MM.1S (cell line): ENCODE results near the gene PGRMC2.

ENCODE experiments used
- DNase-seq: peaks from one replicate; pipeline ENCODE4 v3.0.0-alpha.2; 2015
- H2AFZ ChIP-seq: fragments of 300-600 bp; sonication (generic); 2 replicates; pipeline ENCODE4 v1.6.0; 2016; ENCODE audit warnings: antibody characterized with exemption, low read length
- H3F3A ChIP-seq: fragments of 300-600 bp; sonication (generic); 2 replicates; pipeline ENCODE4 v1.6.1; 2016; ENCODE audit warnings: mild to moderate bottlenecking, antibody characterized with exemption, low read length, moderate library complexity, mixed read lengths; ENCODE audit not compliant: insufficient read depth
- H3K27ac ChIP-seq: fragments of 300-600 bp; sonication (generic); 2 replicates; pipeline ENCODE4 v1.5.1; 2016; ENCODE audit warnings: mild to moderate bottlenecking, low read length
- H3K27me3 ChIP-seq: fragments of 300-600 bp; sonication (generic); replicated peaks from 2 replicates; pipeline ENCODE4 v1.6.0; 2016; ENCODE audit warnings: low read length; ENCODE audit not compliant: insufficient read depth
- H3K36me3 ChIP-seq: fragments of 300-600 bp; sonication (generic); replicated peaks from 2 replicates; pipeline ENCODE4 v1.6.1; 2016; ENCODE audit warnings: mild to moderate bottlenecking, low read length, mixed read lengths; ENCODE audit not compliant: insufficient read depth
- H3K4me1 ChIP-seq: fragments of 300-600 bp; sonication (generic); 2 replicates; pipeline ENCODE4 v1.6.1; 2016; ENCODE audit warnings: low read length, mixed read lengths
- H3K4me2 ChIP-seq: fragments of 300-600 bp; sonication (generic); 2 replicates; pipeline ENCODE4 v1.6.0; 2016; ENCODE audit warnings: low read depth, low read length
- H3K4me3 ChIP-seq: fragments of 300-600 bp; sonication (generic); 2 replicates; pipeline ENCODE4 v1.5.1; 2016; ENCODE audit warnings: low read length, mixed read lengths
- H3K79me2 ChIP-seq: fragments of 300-600 bp; sonication (generic); 2 replicates; pipeline ENCODE4 v1.6.1; 2016; ENCODE audit warnings: mixed run types, low read length, mixed read lengths
- H3K9ac ChIP-seq: fragments of 300-600 bp; sonication (generic); 2 replicates; pipeline ENCODE4 v1.6.1; 2016; ENCODE audit warnings: low read length, mixed read lengths
- H3K9me2 ChIP-seq: fragments of 300-600 bp; sonication (generic); replicated peaks from 2 replicates; pipeline ENCODE4 v1.6.1; 2016; ENCODE audit warnings: mild to moderate bottlenecking, low read length, mixed read lengths; ENCODE audit not compliant: insufficient read depth
- H3K9me3 ChIP-seq: fragments of 300-600 bp; sonication (generic); replicated peaks from 2 replicates; pipeline ENCODE4 v1.6.1; 2016; ENCODE audit warnings: mild to moderate bottlenecking, low read length, mixed read lengths; ENCODE audit not compliant: insufficient read depth
- H4K20me1 ChIP-seq: fragments of 300-600 bp; sonication (generic); 2 replicates; pipeline ENCODE4 v1.6.1; 2016; ENCODE audit warnings: mild to moderate bottlenecking, low read length, moderate library complexity, mixed read lengths; ENCODE audit not compliant: insufficient read depth
- EZH2 ChIP-seq: fragments of 300-600 bp; sonication (generic); optimal IDR thresholded peaks from 2 replicates; pipeline ENCODE3; 2017; ENCODE audit warnings: low read depth, mild to moderate bottlenecking, antibody characterized with exemption, low read length, mixed read lengths
- EZH2phosphoT487 ChIP-seq: fragments of 300-600 bp; sonication (generic); IDR thresholded peaks from 2 replicates; pipeline ENCODE4 v1.6.1; 2018; ENCODE audit warnings: antibody characterized with exemption, low read length
- TF ChIP-seq, protein P1 (sequence below): fragments of 300-600 bp; sonication (generic); IDR thresholded peaks from 2 replicates; pipeline ENCODE4 v1.5.1; 2016; ENCODE audit warnings: antibody characterized with exemption, low read length, mixed read lengths

PGRMC2 gene

DNA sequence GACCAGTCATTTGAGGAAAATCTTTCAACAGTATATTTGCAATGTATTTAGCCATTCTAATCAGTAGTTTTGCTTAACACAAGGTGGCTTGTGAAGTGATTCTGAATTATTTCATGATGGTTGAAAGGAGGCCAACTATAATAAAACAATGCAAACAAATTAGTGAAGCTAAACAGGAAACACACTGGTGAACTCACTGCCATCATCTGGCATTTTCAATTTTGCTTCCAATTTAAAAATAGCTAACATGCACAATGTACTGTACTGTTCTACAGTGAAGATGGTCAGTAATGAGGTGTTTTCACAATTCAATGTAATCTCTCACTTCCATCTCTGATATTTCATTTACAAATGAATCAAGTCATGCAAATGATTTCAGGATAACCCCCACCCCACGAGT is 31.1 kb downstream of the PGRMC2 start:
- Histone ChIP-seq H3K27ac (peak overlapping the region; percentile 88), H3F3A (peaks cover 20% of the 10 kb centered on the region), H3K4me1 (peaks cover 28% of the 10 kb centered on the region), H3K9me3 (no peaks in the 10 kb centered on the region), H3K27me3 (no peaks in the 10 kb centered on the region), H4K20me1 (no peaks in the 10 kb centered on the region), H3K36me3 (no peaks in the 10 kb centered on the region), H3K9me2 (no peaks in the 10 kb centered on the region), H3K79me2 (no peaks in the 10 kb centered on the region), H3K4me3 (peak overlapping the region; percentile 14), H3K9ac (peak overlapping the region; percentile 39; the same call in 1 of the 2 replicates), H3K4me2 (peak overlapping the region; percentile 76), H2AFZ (peak overlapping the region; percentile 46)
- TF ChIP-seq EZH2 (no peak), EZH2phosphoT487 (no peak)
- TF ChIP-seq, protein P1, sequence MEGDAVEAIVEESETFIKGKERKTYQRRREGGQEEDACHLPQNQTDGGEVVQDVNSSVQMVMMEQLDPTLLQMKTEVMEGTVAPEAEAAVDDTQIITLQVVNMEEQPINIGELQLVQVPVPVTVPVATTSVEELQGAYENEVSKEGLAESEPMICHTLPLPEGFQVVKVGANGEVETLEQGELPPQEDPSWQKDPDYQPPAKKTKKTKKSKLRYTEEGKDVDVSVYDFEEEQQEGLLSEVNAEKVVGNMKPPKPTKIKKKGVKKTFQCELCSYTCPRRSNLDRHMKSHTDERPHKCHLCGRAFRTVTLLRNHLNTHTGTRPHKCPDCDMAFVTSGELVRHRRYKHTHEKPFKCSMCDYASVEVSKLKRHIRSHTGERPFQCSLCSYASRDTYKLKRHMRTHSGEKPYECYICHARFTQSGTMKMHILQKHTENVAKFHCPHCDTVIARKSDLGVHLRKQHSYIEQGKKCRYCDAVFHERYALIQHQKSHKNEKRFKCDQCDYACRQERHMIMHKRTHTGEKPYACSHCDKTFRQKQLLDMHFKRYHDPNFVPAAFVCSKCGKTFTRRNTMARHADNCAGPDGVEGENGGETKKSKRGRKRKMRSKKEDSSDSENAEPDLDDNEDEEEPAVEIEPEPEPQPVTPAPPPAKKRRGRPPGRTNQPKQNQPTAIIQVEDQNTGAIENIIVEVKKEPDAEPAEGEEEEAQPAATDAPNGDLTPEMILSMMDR = no peak
- peak; percentile 53 for DNase-seq

DNA sequence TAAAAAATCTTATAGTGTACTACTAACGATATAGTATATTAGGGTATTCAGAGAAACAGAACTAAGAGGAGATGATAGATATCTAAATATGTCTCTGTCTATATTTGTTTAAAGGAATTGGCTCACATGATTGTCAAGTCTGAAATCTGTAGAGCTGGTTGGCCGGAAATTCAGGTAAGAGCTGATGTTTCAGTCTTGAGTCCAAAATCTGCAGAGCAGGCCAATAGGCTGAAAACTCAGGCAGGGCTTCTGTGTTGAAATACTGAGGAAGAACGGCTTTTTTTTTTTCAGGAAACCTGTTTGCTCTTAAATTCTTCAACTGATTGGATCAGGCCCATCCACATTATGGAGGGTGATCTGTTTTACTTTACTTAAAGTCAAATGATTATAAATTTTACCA is 31.7 kb downstream of the PGRMC2 start:
- TF ChIP-seq, protein P1 = no peak
- TF ChIP-seq EZH2 (no peak), EZH2phosphoT487 (no peak)
- DNase-seq = peak; percentile 86
- Histone ChIP-seq H3K4me3 (peak overlapping the region; percentile 14), H3K4me1 (peaks cover 28% of the 10 kb centered on the region), H3K9me2 (no peaks in the 10 kb centered on the region), H4K20me1 (no peaks in the 10 kb centered on the region), H3F3A (peaks cover 20% of the 10 kb centered on the region), H2AFZ (peak overlapping the region; percentile 46), H3K36me3 (no peaks in the 10 kb centered on the region), H3K9me3 (no peaks in the 10 kb centered on the region), H3K27ac (peak overlapping the region; percentile 88), H3K9ac (peak overlapping the region; percentile 39; the same call in 1 of the 2 replicates), H3K27me3 (no peaks in the 10 kb centered on the region), H3K79me2 (no peaks in the 10 kb centered on the region), H3K4me2 (peak overlapping the region; percentile 76)

DNA sequence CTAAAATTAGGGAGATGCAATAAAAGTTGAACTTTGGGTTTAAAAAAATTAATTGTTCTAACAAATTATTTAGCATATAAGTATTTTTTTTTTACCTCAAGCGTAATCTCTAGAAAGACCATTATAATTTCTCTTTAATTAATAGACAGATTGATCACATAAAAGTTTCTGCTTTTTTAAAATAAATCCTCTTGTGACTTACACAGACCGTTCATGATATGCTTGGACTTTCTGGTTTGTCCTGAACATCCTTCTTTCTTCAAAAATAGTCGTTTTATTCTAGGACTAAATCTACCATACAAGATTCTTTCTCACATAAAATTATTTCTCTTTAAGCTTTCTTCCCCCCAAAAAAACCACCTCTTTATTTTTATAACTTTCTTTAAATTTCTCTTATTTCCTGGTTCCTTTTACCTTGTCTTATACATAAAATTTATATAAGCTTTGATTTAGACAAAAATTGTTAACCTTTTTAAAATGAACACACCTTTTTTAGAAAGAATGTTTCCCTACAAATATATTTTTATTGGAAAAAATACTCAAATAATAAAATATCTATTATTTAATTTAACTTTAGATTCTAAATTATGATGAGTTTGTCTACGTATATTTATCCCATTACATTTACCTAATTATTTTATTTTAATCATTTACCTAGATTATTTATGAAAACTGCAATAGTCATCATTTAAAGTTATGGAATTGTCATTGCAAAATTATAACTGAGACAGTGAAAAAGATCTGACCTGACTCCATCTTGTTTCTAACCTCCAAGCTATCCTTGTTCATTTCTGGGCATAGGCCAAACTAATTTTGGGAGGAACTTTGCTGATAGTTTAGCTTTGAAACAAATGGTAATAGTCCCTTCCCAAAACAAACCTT is 37.6 kb downstream of the PGRMC2 start:
- Histone ChIP-seq H3F3A (no peaks in the 10 kb centered on the region), H3K27me3 (no peaks in the 10 kb centered on the region), H3K79me2 (no peaks in the 10 kb centered on the region), H3K27ac (no peak overlapping the region), H3K36me3 (no peaks in the 10 kb centered on the region), H2AFZ (no peak overlapping the region), H3K4me3 (no peak overlapping the region), H3K9me2 (no peaks in the 10 kb centered on the region), H3K4me2 (no peak overlapping the region), H3K9me3 (no peaks in the 10 kb centered on the region), H3K4me1 (peaks cover 1% of the 10 kb centered on the region; the same call in 1 of the 2 replicates), H4K20me1 (no peaks in the 10 kb centered on the region), H3K9ac (no peak overlapping the region)
- DNase-seq = no peak
- TF ChIP-seq EZH2phosphoT487 = no peak
- TF ChIP-seq, protein P1 = no peak
- TF ChIP-seq EZH2 = no peak
